ENCODE data around the gene CACNA2D2. TPM values are rescaled to one million over a fixed set of nuclear protein-coding genes. Genes with fewer than 3 reads are reported as not detected.

Gene CACNA2D2
- total and polyA plus RNA-seq, 2 of the 13 experiments (the other 11 are each of a cell fraction or from before 2014, with no cell fraction given): not detected

DNA sequence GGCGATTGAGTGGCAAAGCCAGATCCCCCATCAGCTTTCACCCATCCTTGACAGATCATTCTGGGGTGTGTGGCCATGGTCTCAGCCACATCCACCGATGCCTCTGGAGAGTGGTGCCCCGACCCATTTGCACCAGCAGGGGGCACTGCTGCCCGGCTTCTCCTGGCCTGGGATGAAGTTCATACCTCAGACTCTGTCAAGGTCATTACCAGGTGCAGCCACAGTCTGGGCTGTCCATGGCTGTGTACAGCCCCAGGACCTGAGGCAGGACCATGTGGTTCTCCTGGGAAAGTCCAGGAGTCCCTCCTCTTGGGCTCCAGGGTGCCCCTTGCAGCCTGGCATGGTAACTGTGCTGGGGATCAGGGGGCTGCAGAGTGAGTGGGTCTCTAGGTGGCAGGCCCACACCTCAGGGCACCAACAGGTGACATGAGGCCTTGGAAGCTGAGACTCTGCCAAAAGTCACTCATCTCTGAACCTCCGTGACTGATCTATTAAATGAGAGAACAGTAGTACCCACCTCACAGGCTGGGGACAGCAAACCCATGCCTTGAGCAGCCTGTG is 67.2 kb downstream of the CACNA2D2 start:
- peak; percentile 82 for FAIRE-seq
- CTCF ChIA-PET (ENCODE audit: low intra/inter-chr PET ratio, low total read pairs): interaction anchor here (0.6 to 2.2 kb wide), 5 partner anchors 106 to 114 kb away, joined by 3 to 32 read pairs (median 4); no protein-coding TSS in a partner anchor
- no TSS peak for BruUV-seq (replicated peaks)
- TF ChIP-seq ZFYVE20 (CRISPR knock-in tag; IDR thresholded peaks at IDR 0.05; ENCODE audit: borderline replicate concordance, low read depth): no peak
- TF ChIP-seq U2AF2 (IDR thresholded peaks at IDR 0.05; ENCODE audit: low read depth, low read length): no peak
- TF ChIP-seq ZNF720 (CRISPR knock-in tag; IDR thresholded peaks at IDR 0.05): no peak
- TF ChIP-seq ZNF253 (CRISPR knock-in tag; IDR thresholded peaks at IDR 0.05; ENCODE audit: borderline replicate concordance): no peak
- no peak for TF ChIP-seq RELA (CRISPR knock-in tag; IDR thresholded peaks at IDR 0.05)
- peak; percentile 88 for TF ChIP-seq TBL1XR1 (IDR thresholded peaks at IDR 0.05; ENCODE audit: borderline replicate concordance, low read length, partially characterized antibody)
- TF ChIP-seq NR2F2 (IDR thresholded peaks at IDR 0.05; ENCODE audit: borderline replicate concordance, low read depth): peak; percentile 32; the same call in 1 of the 2 replicates
- no peak for TF ChIP-seq ZNF879 (CRISPR knock-in tag; IDR thresholded peaks at IDR 0.05)
- TF ChIP-seq, protein P1, sequence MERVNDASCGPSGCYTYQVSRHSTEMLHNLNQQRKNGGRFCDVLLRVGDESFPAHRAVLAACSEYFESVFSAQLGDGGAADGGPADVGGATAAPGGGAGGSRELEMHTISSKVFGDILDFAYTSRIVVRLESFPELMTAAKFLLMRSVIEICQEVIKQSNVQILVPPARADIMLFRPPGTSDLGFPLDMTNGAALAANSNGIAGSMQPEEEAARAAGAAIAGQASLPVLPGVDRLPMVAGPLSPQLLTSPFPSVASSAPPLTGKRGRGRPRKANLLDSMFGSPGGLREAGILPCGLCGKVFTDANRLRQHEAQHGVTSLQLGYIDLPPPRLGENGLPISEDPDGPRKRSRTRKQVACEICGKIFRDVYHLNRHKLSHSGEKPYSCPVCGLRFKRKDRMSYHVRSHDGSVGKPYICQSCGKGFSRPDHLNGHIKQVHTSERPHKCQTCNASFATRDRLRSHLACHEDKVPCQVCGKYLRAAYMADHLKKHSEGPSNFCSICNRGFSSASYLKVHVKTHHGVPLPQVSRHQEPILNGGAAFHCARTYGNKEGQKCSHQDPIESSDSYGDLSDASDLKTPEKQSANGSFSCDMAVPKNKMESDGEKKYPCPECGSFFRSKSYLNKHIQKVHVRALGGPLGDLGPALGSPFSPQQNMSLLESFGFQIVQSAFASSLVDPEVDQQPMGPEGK (CRISPR knock-in tag; IDR thresholded peaks at IDR 0.05): no peak
- TF ChIP-seq SALL1 (CRISPR knock-in tag; IDR thresholded peaks at IDR 0.05): peak; percentile 66
- peak; percentile 71 for TF ChIP-seq BCL6 (CRISPR knock-in tag; IDR thresholded peaks at IDR 0.05)
- TF ChIP-seq, protein P2, sequence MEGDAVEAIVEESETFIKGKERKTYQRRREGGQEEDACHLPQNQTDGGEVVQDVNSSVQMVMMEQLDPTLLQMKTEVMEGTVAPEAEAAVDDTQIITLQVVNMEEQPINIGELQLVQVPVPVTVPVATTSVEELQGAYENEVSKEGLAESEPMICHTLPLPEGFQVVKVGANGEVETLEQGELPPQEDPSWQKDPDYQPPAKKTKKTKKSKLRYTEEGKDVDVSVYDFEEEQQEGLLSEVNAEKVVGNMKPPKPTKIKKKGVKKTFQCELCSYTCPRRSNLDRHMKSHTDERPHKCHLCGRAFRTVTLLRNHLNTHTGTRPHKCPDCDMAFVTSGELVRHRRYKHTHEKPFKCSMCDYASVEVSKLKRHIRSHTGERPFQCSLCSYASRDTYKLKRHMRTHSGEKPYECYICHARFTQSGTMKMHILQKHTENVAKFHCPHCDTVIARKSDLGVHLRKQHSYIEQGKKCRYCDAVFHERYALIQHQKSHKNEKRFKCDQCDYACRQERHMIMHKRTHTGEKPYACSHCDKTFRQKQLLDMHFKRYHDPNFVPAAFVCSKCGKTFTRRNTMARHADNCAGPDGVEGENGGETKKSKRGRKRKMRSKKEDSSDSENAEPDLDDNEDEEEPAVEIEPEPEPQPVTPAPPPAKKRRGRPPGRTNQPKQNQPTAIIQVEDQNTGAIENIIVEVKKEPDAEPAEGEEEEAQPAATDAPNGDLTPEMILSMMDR (CRISPR knock-in tag; IDR thresholded peaks at IDR 0.05): peak; percentile 97
- TF ChIP-seq, protein P3, sequence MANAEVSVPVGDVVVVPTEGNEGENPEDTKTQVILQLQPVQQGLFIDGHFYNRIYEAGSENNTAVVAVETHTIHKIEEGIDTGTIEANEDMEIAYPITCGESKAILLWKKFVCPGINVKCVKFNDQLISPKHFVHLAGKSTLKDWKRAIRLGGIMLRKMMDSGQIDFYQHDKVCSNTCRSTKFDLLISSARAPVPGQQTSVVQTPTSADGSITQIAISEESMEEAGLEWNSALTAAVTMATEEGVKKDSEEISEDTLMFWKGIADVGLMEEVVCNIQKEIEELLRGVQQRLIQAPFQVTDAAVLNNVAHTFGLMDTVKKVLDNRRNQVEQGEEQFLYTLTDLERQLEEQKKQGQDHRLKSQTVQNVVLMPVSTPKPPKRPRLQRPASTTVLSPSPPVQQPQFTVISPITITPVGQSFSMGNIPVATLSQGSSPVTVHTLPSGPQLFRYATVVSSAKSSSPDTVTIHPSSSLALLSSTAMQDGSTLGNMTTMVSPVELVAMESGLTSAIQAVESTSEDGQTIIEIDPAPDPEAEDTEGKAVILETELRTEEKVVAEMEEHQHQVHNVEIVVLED (CRISPR knock-in tag; IDR thresholded peaks at IDR 0.05; ENCODE audit: borderline replicate concordance): no peak
- TF ChIP-seq, protein P4, sequence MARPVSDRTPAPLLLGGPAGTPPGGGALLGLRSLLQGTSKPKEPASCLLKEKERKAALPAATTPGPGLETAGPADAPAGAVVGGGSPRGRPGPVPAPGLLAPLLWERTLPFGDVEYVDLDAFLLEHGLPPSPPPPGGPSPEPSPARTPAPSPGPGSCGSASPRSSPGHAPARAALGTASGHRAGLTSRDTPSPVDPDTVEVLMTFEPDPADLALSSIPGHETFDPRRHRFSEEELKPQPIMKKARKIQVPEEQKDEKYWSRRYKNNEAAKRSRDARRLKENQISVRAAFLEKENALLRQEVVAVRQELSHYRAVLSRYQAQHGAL (CRISPR knock-in tag; IDR thresholded peaks at IDR 0.05; ENCODE audit: not compliant biosample characterization): no peak
- no peak for TF ChIP-seq ZNF777 (CRISPR knock-in tag; IDR thresholded peaks at IDR 0.05)
- no peak for TF ChIP-seq KDM1A (CRISPR knock-in tag; IDR thresholded peaks at IDR 0.05)
- no peak for TF ChIP-seq HOXA5 (CRISPR knock-in tag; IDR thresholded peaks at IDR 0.05)
- TF ChIP-seq YEATS2 (CRISPR knock-in tag; IDR thresholded peaks at IDR 0.05; ENCODE audit: borderline replicate concordance): 0 out of 2 replicates have a peak, but pooled peaks have one; percentile 22
- TF ChIP-seq PTBP1 (IDR thresholded peaks at IDR 0.05; ENCODE audit: low read depth, low read length, poor library complexity, severe bottlenecking): no peak

More for the DNA sequence above, 67.2 kb downstream of the CACNA2D2 start:
- DNase-seq (ENCODE audit: low spot score) (peak; percentile 50), ATAC-seq (peak; percentile 92)
- no peak overlapping the region for H3K4me3 ChIP-seq (replicated peaks in 1 of 3; ENCODE audit: insufficient read depth in 1 of 3, low read depth in 2 of 3, low read length in 3 of 3)
- WGBS (ENCODE audit: low lambda C conversion rate): 0% methylated on average over 1 of the region's 5 CpGs
- intact Hi-C loops (cut with micrococcal nuclease; ENCODE audit: unreplicated experiment): loop anchor here (1.0 kb wide), 1 partner anchor 106 kb away; no protein-coding TSS in a partner anchor
- peaks cover 4% of the 10 kb centered on the region; the same call in 1 of the 2 replicates for H4K20me1 ChIP-seq (ENCODE audit: insufficient read depth, low read length)
- H3K9ac ChIP-seq (ENCODE audit: insufficient read depth, low read depth, low read length): no peak overlapping the region
- POLR2A ChIA-PET: no interaction called here
- H3K79me2 ChIP-seq (ENCODE audit: insufficient read depth, low read length): no peaks in the 10 kb centered on the region
- no peak overlapping the region for H2AFZ ChIP-seq (ENCODE audit: low read length)
- no peak overlapping the region for H3K27ac ChIP-seq (ENCODE audit: extremely low read length, insufficient read depth, low read length)
- in situ Hi-C loops (cut with HindIII; ENCODE audit: extremely low pct_ligation_motif_present, low pct_unique_long_range_greater_than_20kb): loop anchor here (5.0 kb wide), 1 partner anchor 111 kb away; no protein-coding TSS in a partner anchor
- no peaks in the 10 kb centered on the region for H3K9me3 ChIP-seq (ENCODE audit: low read length)
- H3K27me3 ChIP-seq (ENCODE audit: control insufficient read depth in 1 of 2, insufficient read depth in 2 of 2, low read length in 2 of 2): peaks cover 1 to 25% of the 10 kb centered on the region in 2 experiments; a peak in 4 of 5 replicates
- no peaks in the 10 kb centered on the region for H3K36me3 ChIP-seq (replicated peaks in 1 of 2; ENCODE audit: control insufficient read depth in 1 of 2, insufficient read depth in 2 of 2, low read length in 2 of 2)
- no peaks in the 10 kb centered on the region for H3K4me1 ChIP-seq (ENCODE audit: insufficient read depth, low read length)
- H3K4me2 ChIP-seq (ENCODE audit: low read depth, low read length): no peak overlapping the region

Measured in HepG2 (cell line).